Panc1 (cell line): ENCODE results near the gene GAB4. TPM values are rescaled to one million over a fixed set of nuclear protein-coding genes. Genes with fewer than 3 reads are reported as not detected.

Experiments
- ATAC-seq: fragments of 200-7000 bp; cut with Tn5 transposase; 2 replicates; pipeline ENCODE4 v1.9.1; 2020; ENCODE audit warnings: mild to moderate bottlenecking, moderate library complexity
- BruUV-seq: library from RNA; stranded (reverse); fragments of 400-500 nt; replicated peaks from 2 replicates; lab custom pipeline; 2021; lab: Mats Ljungman, UMichigan
- CTCF ChIA-PET: fragments of 300-600 bp; sonication (Branson Sonifier 250); formaldehyde crosslinking; loops from one replicate; lab custom pipeline; 2022; ENCODE audit warnings: antibody characterized with exemption; lab: Charles Lee
- POLR2A ChIA-PET: fragments of 300-600 bp; sonication (Branson Sonifier 250); formaldehyde crosslinking; loops from one replicate; lab custom pipeline; 2022; ENCODE audit warnings: antibody characterized with exemption; lab: Charles Lee
- DNase-seq: peaks from one replicate; pipeline ENCODE4 v3.0.0-alpha.2; 2010; ENCODE audit warnings: low read depth, low spot score
- H3K27ac ChIP-seq: 2 replicates; pipeline ENCODE4 v1.5.1; 2011; ENCODE audit warnings: mild to moderate bottlenecking, low read length, inconsistent platforms
- H3K27me3 ChIP-seq: fragments of 200-500 bp; sonication (Bioruptor generic); 2 replicates; pipeline ENCODE4 v1.6.0; 2014; ENCODE audit warnings: low read length, inconsistent platforms; ENCODE audit not compliant: control insufficient read depth, insufficient read depth
- H3K36me3 ChIP-seq: fragments of 200-500 bp; sonication (Bioruptor generic); 2 replicates; pipeline ENCODE4 v1.5.1; 2014; ENCODE audit warnings: inconsistent platforms, mild to moderate bottlenecking, low read length, moderate library complexity; ENCODE audit not compliant: control insufficient read depth, insufficient read depth
- H3K4me1 ChIP-seq: 2 replicates; pipeline ENCODE4 v1.5.1; 2011; ENCODE audit warnings: inconsistent platforms, mild to moderate bottlenecking, low read length, moderate library complexity; ENCODE audit not compliant: control insufficient read depth, insufficient read depth
- H3K4me3 ChIP-seq, 2 experiments: 2 replicates each; pipeline ENCODE4 v1.5.1; 2011 to 2012; ENCODE audit warnings: low read depth in 2 of 2, low read length in 2 of 2, mild to moderate bottlenecking in 2 of 2, inconsistent platforms in 1 of 2, moderate library complexity in 1 of 2
- H3K9me3 ChIP-seq: fragments of 200-500 bp; sonication (Bioruptor generic); 2 replicates; pipeline ENCODE4 v1.5.1; 2014; ENCODE audit warnings: low read depth, mild to moderate bottlenecking, inconsistent platforms, low read length, moderate library complexity; ENCODE audit not compliant: control insufficient read depth, insufficient read depth
- POLR2AphosphoS5 ChIP-seq: IDR thresholded peaks from 2 replicates; pipeline ENCODE4 v1.6.1; 2012; ENCODE audit warnings: mild to moderate bottlenecking, low read depth, low read length, moderate library complexity
- REST ChIP-seq, 2 experiments: IDR thresholded peaks; 2 replicates each; pipeline ENCODE4 v1.6.1; 2011 to 2012; ENCODE audit warnings: low read depth in 2 of 2, control low read depth in 1 of 2, low read length in 1 of 2, mild to moderate bottlenecking in 1 of 2, moderate library complexity in 1 of 2; ENCODE audit not compliant: insufficient read depth in 1 of 2
- SIN3A ChIP-seq: IDR thresholded peaks from 2 replicates; pipeline ENCODE4 v1.6.1; 2012; ENCODE audit warnings: low read depth, mild to moderate bottlenecking, low read length, moderate library complexity, borderline replicate concordance; ENCODE audit not compliant: insufficient read depth
- TCF7L2 ChIP-seq: IDR thresholded peaks from 2 replicates; pipeline ENCODE4 v1.6.1; 2011; ENCODE audit warnings: mild to moderate bottlenecking, low read depth, low read length, inconsistent platforms
- in situ Hi-C: cut with HindIII; loops from 2 replicates; pipeline ENCODE4 v1.10.0; 2016; ENCODE audit warnings: low sequenced_read_pairs, low pct_unique_long_range_greater_than_20kb
- intact Hi-C: fragments of 100-400 bp; cut with micrococcal nuclease; formaldehyde crosslinking; loops from one replicate; pipeline ENCODE4 v1.10.0; 2022; ENCODE audit not compliant: unreplicated experiment
- total RNA-seq: library from RNA; stranded (reverse); gene quantifications from one replicate; pipeline ENCODE4 v1.2.1, GENCODE V29; 2021; ENCODE audit not compliant: unreplicated experiment
- TF ChIP-seq, protein P1 (sequence below): fragments of 450-650 bp; IDR thresholded peaks from 2 replicates; pipeline ENCODE4 v1.5.1; 2017; ENCODE audit warnings: mild to moderate bottlenecking

Gene GAB4
- total RNA-seq, 1 experiment from 2014 or later, result not detected

DNA sequence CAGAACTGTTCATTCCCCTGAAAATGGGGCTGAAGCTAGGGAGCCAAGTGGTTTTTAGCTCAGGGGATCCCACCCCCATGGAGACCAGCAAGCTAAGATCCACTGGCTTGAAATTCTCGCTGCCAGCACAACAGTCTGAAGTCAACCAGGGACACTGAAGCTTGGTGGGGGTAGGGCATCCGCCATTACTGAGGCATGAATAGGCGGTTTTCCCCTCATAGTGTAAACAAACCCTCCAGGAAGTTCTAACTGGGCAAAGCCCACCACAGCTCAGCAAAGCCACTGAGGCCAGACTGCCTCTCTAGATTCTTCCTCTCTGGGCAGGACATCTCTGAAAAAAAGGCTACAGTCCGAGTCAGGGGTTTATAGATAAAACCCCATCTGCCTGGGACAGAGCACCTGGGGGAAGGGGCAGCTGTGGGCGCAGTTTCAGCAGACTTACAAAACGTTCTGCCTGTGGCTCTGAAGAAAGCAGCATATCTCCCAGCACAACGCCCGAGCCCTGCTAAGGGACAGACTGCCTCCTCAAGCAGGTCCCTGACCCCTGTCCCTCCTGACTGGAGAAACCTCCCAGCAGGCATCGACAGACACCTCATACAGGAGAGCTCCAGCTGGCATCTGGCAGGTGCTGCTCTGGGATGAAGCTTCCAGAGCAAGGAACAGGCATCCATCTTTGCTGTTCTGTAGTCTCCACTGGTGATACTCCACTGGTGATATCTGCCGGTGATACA lies 32.7 kb downstream of the GAB4 start:
- Histone ChIP-seq H3K9me3 (no peaks in the 10 kb centered on the region), H3K36me3 (no peaks in the 10 kb centered on the region), H3K27ac (no peak overlapping the region), H3K27me3 (no peaks in the 10 kb centered on the region; the same call in 1 of the 2 replicates), H3K4me3 (no peak overlapping the region), H3K4me1 (no peaks in the 10 kb centered on the region)
- BruUV-seq, result no TSS peak
- intact Hi-C loops, result no loop called here
- in situ Hi-C loops, result no loop called here
- ATAC-seq (no peak), DNase-seq (no peak)
- TF ChIP-seq SIN3A (no peak), REST (IDR thresholded peaks at IDR 0.05; ENCODE audit: insufficient read depth in 1 of 2, low read depth in 2 of 2, low read length in 1 of 2) (no peak), TCF7L2 (no peak), POLR2AphosphoS5 (no peak)
- TF ChIP-seq, protein P1, sequence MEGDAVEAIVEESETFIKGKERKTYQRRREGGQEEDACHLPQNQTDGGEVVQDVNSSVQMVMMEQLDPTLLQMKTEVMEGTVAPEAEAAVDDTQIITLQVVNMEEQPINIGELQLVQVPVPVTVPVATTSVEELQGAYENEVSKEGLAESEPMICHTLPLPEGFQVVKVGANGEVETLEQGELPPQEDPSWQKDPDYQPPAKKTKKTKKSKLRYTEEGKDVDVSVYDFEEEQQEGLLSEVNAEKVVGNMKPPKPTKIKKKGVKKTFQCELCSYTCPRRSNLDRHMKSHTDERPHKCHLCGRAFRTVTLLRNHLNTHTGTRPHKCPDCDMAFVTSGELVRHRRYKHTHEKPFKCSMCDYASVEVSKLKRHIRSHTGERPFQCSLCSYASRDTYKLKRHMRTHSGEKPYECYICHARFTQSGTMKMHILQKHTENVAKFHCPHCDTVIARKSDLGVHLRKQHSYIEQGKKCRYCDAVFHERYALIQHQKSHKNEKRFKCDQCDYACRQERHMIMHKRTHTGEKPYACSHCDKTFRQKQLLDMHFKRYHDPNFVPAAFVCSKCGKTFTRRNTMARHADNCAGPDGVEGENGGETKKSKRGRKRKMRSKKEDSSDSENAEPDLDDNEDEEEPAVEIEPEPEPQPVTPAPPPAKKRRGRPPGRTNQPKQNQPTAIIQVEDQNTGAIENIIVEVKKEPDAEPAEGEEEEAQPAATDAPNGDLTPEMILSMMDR, result no peak
- POLR2A ChIA-PET, result no interaction called here
- CTCF ChIA-PET, result no interaction called here

DNA sequence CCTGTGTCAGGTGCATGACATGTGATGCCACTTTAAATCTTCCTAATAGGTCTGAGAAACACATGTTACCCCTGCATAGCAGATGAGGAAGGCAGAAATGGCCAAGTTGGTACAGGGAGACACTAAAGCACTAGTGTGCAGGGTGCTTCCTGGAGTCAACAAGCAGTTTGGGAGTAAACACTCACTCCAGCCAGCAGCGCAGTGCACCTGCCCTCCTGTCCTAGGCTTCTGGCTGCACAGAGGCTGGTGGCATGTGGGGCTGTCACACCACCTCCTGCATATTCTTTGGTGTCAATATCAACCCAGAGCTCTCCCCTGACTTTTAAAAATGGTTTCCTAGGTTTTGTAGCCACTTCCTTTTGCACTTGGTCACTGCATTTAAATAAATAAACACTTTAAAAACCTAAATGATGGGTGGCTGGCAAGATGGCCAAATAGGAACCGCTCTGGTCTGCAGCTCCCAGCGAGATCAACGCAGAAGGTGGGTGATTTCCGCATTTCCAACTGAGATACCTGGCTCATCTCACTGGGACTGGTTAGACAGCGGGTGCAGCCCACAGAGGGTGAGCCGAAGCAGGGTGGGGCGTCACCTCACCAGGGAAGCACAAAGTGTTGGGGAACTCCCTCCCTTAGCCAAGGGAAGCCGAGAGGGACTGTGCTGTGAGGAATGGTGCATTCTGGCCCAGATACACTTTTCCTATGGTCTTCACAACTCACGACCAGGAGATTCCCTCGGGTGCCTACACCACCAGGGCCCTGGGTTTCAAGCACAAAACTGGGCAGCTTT lies 33.5 kb downstream of the GAB4 start:
- Histone ChIP-seq H3K36me3 (no peaks in the 10 kb centered on the region), H3K4me1 (no peaks in the 10 kb centered on the region), H3K9me3 (no peaks in the 10 kb centered on the region), H3K27ac (no peak overlapping the region), H3K4me3 (no peak overlapping the region), H3K27me3 (no peaks in the 10 kb centered on the region; the same call in 1 of the 2 replicates)
- intact Hi-C loops, result no loop called here
- in situ Hi-C loops, result no loop called here
- no peak for ATAC-seq
- CTCF ChIA-PET, result no interaction called here
- no peak for DNase-seq
- BruUV-seq, result no TSS peak
- TF ChIP-seq TCF7L2 (no peak), SIN3A (no peak), REST (IDR thresholded peaks at IDR 0.05; ENCODE audit: insufficient read depth in 1 of 2, low read depth in 2 of 2, low read length in 1 of 2) (no peak), POLR2AphosphoS5 (no peak)
- TF ChIP-seq, protein P1, result no peak
- POLR2A ChIA-PET, result no interaction called here
